RWPE2 (cell line): ENCODE measurements around the gene CRAMP1.

ENCODE experiments used
- ATAC-seq: fragments of 200-7000 bp; cut with Tn5 transposase; 3 replicates; pipeline ENCODE4 v1.9.1; 2021; ENCODE audit warnings: low read depth
- DNase-seq: peaks from one replicate; pipeline ENCODE4 v3.0.0-alpha.2; 2020; ENCODE audit warnings: low spot score
- H3K27ac ChIP-seq: fragments of 450-650 bp; 2 replicates; pipeline ENCODE4 v1.5.1; 2017; ENCODE audit warnings: mild to moderate bottlenecking; ENCODE audit not compliant: poor library complexity, severe bottlenecking
- H3K27me3 ChIP-seq: fragments of 250-450 bp; sonication (Bioruptor Pico); 2 replicates; pipeline ENCODE4 v1.5.1; 2021; ENCODE audit warnings: mild to moderate bottlenecking, moderate library complexity; ENCODE audit not compliant: insufficient read depth, poor library complexity, severe bottlenecking
- H3K36me3 ChIP-seq: fragments of 250-450 bp; sonication (Bioruptor Pico); 2 replicates; pipeline ENCODE4 v1.5.1; 2020; ENCODE audit warnings: low read depth, mild to moderate bottlenecking, moderate library complexity
- H3K4me1 ChIP-seq: fragments of 250-450 bp; sonication (Bioruptor Pico); 2 replicates; pipeline ENCODE4 v1.5.1; 2021; ENCODE audit warnings: mild to moderate bottlenecking, moderate library complexity; ENCODE audit not compliant: insufficient read depth, poor library complexity, severe bottlenecking
- H3K4me3 ChIP-seq: fragments of 250-450 bp; sonication (Bioruptor Pico); 2 replicates; pipeline ENCODE4 v1.5.1; 2021; ENCODE audit warnings: mild to moderate bottlenecking, moderate library complexity; ENCODE audit not compliant: severe bottlenecking
- H3K9me3 ChIP-seq: fragments of 250-450 bp; sonication (Bioruptor Pico); 2 replicates; pipeline ENCODE4 v1.5.1; 2021; ENCODE audit warnings: mild to moderate bottlenecking, moderate library complexity; ENCODE audit not compliant: severe bottlenecking
- CTCF ChIP-seq: fragments of 450-650 bp; IDR thresholded peaks from one replicate; pipeline ENCODE4 v1.5.1; 2017; ENCODE audit warnings: mild to moderate bottlenecking, moderate library complexity; ENCODE audit not compliant: poor library complexity, severe bottlenecking

Gene CRAMP1

GRCh38 chr16:1580256-1580655, 31.9 kb upstream of the CRAMP1 start:
- no peak overlapping the region for H3K27ac ChIP-seq
- TF ChIP-seq CTCF, result no peak
- no peaks in the 10 kb centered on the region for H3K27me3 ChIP-seq
- H3K36me3 ChIP-seq, result no peaks in the 10 kb centered on the region; the same call in 1 of the 2 replicates
- no peaks in the 10 kb centered on the region for H3K9me3 ChIP-seq
- no peak for DNase-seq
- no peak for ATAC-seq
- H3K4me1 ChIP-seq, result no peaks in the 10 kb centered on the region
- H3K4me3 ChIP-seq, result no peak overlapping the region

GRCh38 chr16:1580956-1581355, 31.2 kb upstream of the CRAMP1 start:
- Histone ChIP-seq H3K9me3 (no peaks in the 10 kb centered on the region), H3K36me3 (no peaks in the 10 kb centered on the region; the same call in 1 of the 2 replicates), H3K27ac (no peak overlapping the region), H3K4me3 (no peak overlapping the region), H3K27me3 (no peaks in the 10 kb centered on the region), H3K4me1 (no peaks in the 10 kb centered on the region)
- DNase-seq (no peak), ATAC-seq (no peak)
- TF ChIP-seq CTCF, result no peak

GRCh38 chr16:1581804-1582203, 30.4 kb upstream of the CRAMP1 start:
- DNase-seq (no peak), ATAC-seq (no peak)
- no peak overlapping the region for H3K4me3 ChIP-seq
- no peaks in the 10 kb centered on the region; the same call in 1 of the 2 replicates for H3K36me3 ChIP-seq
- H3K27ac ChIP-seq, result no peak overlapping the region
- TF ChIP-seq CTCF, result no peak
- H3K4me1 ChIP-seq, result no peaks in the 10 kb centered on the region
- H3K27me3 ChIP-seq, result no peaks in the 10 kb centered on the region
- H3K9me3 ChIP-seq, result no peaks in the 10 kb centered on the region

- no peak for ATAC-seq
These were observed 29.0 kb upstream of the CRAMP1 start for GRCh38 chr16:1583180-1583579.

More at GRCh38 chr16:1583180-1583579, 29.0 kb upstream of the CRAMP1 start:
- no peak for DNase-seq
- Histone ChIP-seq H3K27me3 (no peaks in the 10 kb centered on the region), H3K9me3 (no peaks in the 10 kb centered on the region), H3K36me3 (no peaks in the 10 kb centered on the region; the same call in 1 of the 2 replicates), H3K4me1 (no peaks in the 10 kb centered on the region), H3K4me3 (no peak overlapping the region), H3K27ac (no peak overlapping the region)
- no peak for TF ChIP-seq CTCF
